Heart left ventricle (tissue), 16 donors: ENCODE results near the gene LMX1A. TPM values are rescaled to one million over a fixed set of nuclear protein-coding genes. Genes with fewer than 3 reads are reported as not detected.
A peak's percentile ranks its signal among the peaks of the same experiment; 100 is the strongest.

Experiments
- ATAC-seq, 4 donors: fragments of 200-7000 bp; cut with Tn5 transposase; one replicate each; pipeline ENCODE4 v1.9.1; 2020 to 2022; ENCODE audit warnings: moderate library complexity in 4 of 4, mild to moderate bottlenecking in 3 of 4, moderate number of reproducible peaks in 1 of 4
- DNase-seq, 5 donors: peaks; one replicate each; pipeline ENCODE4 v3.0.0-alpha.2; 2020
- H3K27ac ChIP-seq, 12 donors: fragments of 200-600 bp; sonication (generic) in 4 of 12; one replicate each; pipeline versions ENCODE4 v1.5.0 to v1.8.0; 2016 to 2022; ENCODE audit warnings: mild to moderate bottlenecking in 2 of 12
- H3K27me3 ChIP-seq, 9 donors: fragments of 200-600 bp; sonication (generic) in 2 of 9; one replicate each; pipeline versions ENCODE4 v1.5.1 to v1.8.0; 2016 to 2022; ENCODE audit warnings: mild to moderate bottlenecking in 3 of 9
- H3K36me3 ChIP-seq, 9 donors: fragments of 200-600 bp; sonication (generic) in 2 of 9; one replicate each; pipeline versions ENCODE4 v1.5.0 to v1.8.0; 2018 to 2022; ENCODE audit warnings: mild to moderate bottlenecking in 2 of 9
- H3K4me1 ChIP-seq, 12 donors: fragments of 200-600 bp; sonication (generic) in 4 of 12; one replicate each; pipeline versions ENCODE4 v1.5.0 to v1.8.0; 2016 to 2022; ENCODE audit warnings: mild to moderate bottlenecking in 3 of 12
- H3K4me3 ChIP-seq, 12 donors: fragments of 200-600 bp; sonication (generic) in 4 of 12; one replicate each; pipeline versions ENCODE4 v1.5.0 to v1.8.0; 2017 to 2022; ENCODE audit warnings: mild to moderate bottlenecking in 9 of 12, moderate library complexity in 4 of 12
- H3K9me3 ChIP-seq, 12 donors: fragments of 200-600 bp; sonication (generic) in 4 of 12; one replicate each; pipeline versions ENCODE4 v1.5.0 to v1.8.0; 2016 to 2022; ENCODE audit warnings: mild to moderate bottlenecking in 1 of 12
- POLR2A ChIP-seq, 2 donors: fragments of 450-650 bp; IDR thresholded peaks; one replicate each; pipeline ENCODE4 v1.6.1; 2017; ENCODE audit warnings: antibody characterized with exemption in 2 of 2, mild to moderate bottlenecking in 2 of 2, moderate library complexity in 2 of 2
- WGBS, 4 donors: extraction: QIAGEN DNeasy Blood & Tissue Kit in 2 of 4; methylation state at CpG; one replicate each; pipeline versions ENCODE4 v1.1.5 to v1.1.7; 2013 to 2018; 5-methylcytosine and 5-hydroxymethylcytosine counted together
- intact Hi-C, 10 donors: fragments of 100-400 bp; cut with DNase I; formaldehyde crosslinking; loops; one replicate each; pipeline versions ENCODE4 v1.11.1 to v1.14.2; 2022
- polyA plus RNA-seq, 2 donors: library from polyadenylated mRNA; stranded (reverse); fragments of 200-250 nt; gene quantifications; one replicate each; pipeline ENCODE4 v1.2.3, GENCODE V29; 2013
- total RNA-seq, 9 donors: library from RNA; depleted of rRNA in 2 of 9; stranded (reverse); fragments of >200 nt in 2 of 9; fragmentation: NEBNext Ultra II Directional in 3 of 9; extraction: Animal tissue kit (Norgen Biotek cat#: 25700) in 3 of 9; gene quantifications; one replicate each; pipeline versions ENCODE4 v1.1.0 to v1.2.4, GENCODE V29; 2016 to 2023
- TF ChIP-seq, protein P1 (sequence below), 12 donors: fragments of 200-600 bp; sonication (generic) in 4 of 12; IDR thresholded peaks; one replicate each; pipeline versions ENCODE4 v1.5.0 to v1.8.0; 2018 to 2022; ENCODE audit warnings: antibody characterized with exemption in 12 of 12, mild to moderate bottlenecking in 5 of 12
- donor health status: ischemic (EF 13 %, LVEDD 7.1; RV severe dilation, severe dysfunction).
- donor health status: healthy with polysubstance abuse.
- donor health status: DM: no; HTN: yes; CAD: no.
- donor health status: DM: no; HTN: no; CAD: no.
- donor health status: ischemic (EF 25% LVEDD 6.9; RV normal size, moderate dysfunction).
- donor health status: ischemic (EF 25% LVEDD 5.7; RV mildly dilated, moderate dysfunction).
- donor health status: healthy.
- donor health status: DM: yes; HTN: yes; CAD: no.
- donor health status: ischemic (EF 35%, LVEDD 5.7; RV mildly dilated, moderate dysfunction).
- donor health status: nonischemic (EF 11% LVEDD 7.7; RV severe dilation, severe dysfunction).
- donor health status: DM: yes; HTN: yes; CAD: no.
- donor health status: PGD.
- donor health status: ischemic (EF 29% LVEDD 5.4; RV normal size, mild dysfunction).
- donor health status: nonischemic (EF 23%, LVEDD 6.1; RV moderate dilation, normal function).

LMX1A gene
- total and polyA plus RNA-seq, 11 donors: 0.03 to 0.37 (median 0.14) TPM; not detected in 5

DNA sequence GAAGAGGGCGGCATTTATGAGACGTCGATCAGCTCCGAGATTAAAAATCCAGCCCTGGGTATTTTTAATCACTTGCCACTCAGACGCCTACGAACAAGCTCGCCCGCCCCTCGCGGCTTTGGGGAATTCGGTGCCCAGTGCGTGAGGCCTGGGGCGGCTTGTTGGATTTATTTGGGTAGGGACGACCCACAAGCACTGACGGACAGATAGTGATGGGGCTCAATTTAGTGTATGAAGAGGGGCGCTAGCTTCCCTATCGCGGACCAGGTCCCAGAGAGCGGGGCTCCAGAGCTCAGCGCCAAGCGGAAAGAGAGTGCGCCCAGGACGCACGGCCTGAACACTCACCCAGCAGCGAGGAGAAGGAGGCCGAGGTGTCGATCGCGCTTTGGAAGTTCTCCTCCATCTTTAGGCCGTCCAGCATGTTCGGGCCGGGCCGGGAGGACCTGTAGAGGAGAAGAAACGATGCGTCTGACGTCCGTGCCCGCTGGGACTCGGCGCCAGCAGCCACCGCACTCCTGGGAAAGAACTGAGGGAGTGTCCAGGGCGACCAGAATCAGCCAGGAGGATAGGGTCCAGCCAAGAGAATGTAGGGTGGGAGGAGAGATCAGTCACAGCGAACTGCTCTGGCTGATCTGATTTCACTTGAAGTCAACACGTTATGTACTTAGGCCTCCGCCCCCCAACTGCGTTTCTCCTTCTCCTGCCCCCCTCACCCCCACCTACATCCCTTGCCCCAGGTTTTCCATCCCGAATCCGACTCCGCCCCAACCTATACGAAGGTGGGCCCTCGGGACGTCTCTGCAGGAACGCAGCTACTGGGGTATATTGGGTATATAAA lies 1.2 kb downstream of the LMX1A start:
- WGBS, 4 donors: 3 to 11% (median 4%) methylated on average over 49 to 53 of the region's 53 CpGs
- TF ChIP-seq POLR2A (IDR thresholded peaks at IDR 0.05): no peak
- TF ChIP-seq, protein P1, sequence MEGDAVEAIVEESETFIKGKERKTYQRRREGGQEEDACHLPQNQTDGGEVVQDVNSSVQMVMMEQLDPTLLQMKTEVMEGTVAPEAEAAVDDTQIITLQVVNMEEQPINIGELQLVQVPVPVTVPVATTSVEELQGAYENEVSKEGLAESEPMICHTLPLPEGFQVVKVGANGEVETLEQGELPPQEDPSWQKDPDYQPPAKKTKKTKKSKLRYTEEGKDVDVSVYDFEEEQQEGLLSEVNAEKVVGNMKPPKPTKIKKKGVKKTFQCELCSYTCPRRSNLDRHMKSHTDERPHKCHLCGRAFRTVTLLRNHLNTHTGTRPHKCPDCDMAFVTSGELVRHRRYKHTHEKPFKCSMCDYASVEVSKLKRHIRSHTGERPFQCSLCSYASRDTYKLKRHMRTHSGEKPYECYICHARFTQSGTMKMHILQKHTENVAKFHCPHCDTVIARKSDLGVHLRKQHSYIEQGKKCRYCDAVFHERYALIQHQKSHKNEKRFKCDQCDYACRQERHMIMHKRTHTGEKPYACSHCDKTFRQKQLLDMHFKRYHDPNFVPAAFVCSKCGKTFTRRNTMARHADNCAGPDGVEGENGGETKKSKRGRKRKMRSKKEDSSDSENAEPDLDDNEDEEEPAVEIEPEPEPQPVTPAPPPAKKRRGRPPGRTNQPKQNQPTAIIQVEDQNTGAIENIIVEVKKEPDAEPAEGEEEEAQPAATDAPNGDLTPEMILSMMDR (IDR thresholded peaks at IDR 0.05): no peak
- intact Hi-C loops: no loop called here
- no peak overlapping the region for H3K27ac ChIP-seq
- H3K4me3 ChIP-seq: peak overlapping the region; percentile 25 to 60 (median 44)
- DNase-seq (no peak), ATAC-seq (no peak)
- no peaks in the 10 kb centered on the region for H3K36me3 ChIP-seq
- peaks cover 0 to 46% (median 20%) of the 10 kb centered on the region in 12 donors for H3K4me1 ChIP-seq
- no peaks in the 10 kb centered on the region for H3K9me3 ChIP-seq
- peaks cover 38 to 93% (median 71%) of the 10 kb centered on the region in 9 donors for H3K27me3 ChIP-seq

DNA sequence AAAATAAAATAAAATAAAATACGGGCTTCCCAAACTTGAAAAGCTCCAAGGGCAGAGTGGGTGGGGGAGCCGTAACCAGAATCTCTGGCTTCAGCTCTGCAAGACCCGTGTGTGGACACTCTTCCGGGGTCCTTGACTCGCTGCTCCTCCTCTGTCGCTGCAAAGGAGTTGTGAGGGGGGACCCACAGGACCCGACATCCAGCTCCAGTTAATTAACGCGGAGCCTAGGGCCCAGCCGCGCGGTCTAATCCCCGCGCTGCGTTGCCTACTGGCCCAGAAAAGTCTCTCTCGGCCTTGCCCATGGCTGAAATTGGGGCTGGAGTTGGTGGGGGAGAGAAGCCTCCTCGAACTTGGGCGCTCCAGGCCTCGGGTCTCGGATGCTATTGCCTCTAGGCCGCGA lies 1.8 kb downstream of the LMX1A start:
- Histone ChIP-seq H3K27ac (no peak overlapping the region), H3K4me1 (peaks cover 0 to 46% (median 20%) of the 10 kb centered on the region in 12 donors), H3K36me3 (no peaks in the 10 kb centered on the region), H3K27me3 (peaks cover 43 to 96% (median 76%) of the 10 kb centered on the region in 9 donors), H3K4me3 (no peak overlapping the region), H3K9me3 (no peaks in the 10 kb centered on the region)
- DNase-seq: no peak
- TF ChIP-seq, protein P1 (IDR thresholded peaks at IDR 0.05): no peak
- no peak for TF ChIP-seq POLR2A (IDR thresholded peaks at IDR 0.05)
- no peak for ATAC-seq
- WGBS, 4 donors: 5 to 13% (median 7%) methylated on average over 10 to 22 of the region's 22 CpGs
- intact Hi-C loops: no loop called here

DNA sequence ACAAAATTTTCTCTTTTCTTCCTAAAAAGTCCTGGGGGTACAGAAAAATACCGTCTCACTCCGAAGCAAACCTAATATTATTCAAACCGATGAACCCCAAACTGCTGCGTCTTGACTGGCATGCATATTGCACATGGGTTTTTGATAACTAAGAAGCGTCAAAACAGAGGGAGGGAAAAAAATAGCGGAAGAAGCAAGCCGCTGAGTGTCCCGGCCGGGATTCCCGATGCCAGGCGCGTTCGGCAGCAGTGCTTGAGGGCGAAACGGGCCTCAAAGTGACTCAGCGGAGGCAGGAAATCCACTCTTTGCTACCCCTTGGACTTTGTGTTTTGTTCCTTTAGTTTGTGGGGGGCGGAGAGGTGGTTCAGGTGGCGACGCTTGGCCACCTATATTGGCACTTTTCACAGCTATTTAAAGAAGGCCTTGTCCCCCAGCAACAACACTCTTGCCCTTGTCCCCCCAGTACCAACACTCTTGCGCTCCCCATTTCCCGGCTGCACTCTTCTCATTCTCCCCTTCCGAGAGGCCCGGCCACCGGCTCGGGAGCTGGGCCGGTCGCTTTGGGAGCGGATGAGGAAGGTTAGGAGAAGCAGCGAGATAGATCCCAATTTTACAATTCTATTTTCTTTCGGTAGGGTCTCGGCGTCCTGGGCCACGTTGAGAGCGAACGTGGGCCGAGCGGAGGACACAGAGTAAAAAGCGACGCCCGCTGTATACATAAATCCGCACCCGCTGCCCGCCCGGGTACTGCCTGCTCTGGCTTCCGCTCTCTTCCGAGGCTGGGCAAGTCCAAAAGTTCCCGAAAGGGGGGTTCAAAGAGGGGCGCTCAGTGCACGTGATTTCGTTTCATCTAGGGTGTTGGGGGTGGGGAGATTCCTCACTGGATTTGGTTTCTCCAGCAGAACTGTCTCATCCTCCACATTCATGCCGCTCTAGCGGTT lies 2.5 kb downstream of the LMX1A start:
- H3K27ac ChIP-seq: no peak overlapping the region
- 5 to 11% (median 7%) methylated on average over 52 of the region's 52 CpGs for WGBS, 4 donors
- intact Hi-C loops: no loop called here
- H3K27me3 ChIP-seq: peaks cover 50 to 100% (median 81%) of the 10 kb centered on the region in 9 donors
- no peak overlapping the region for H3K4me3 ChIP-seq
- TF ChIP-seq POLR2A (IDR thresholded peaks at IDR 0.05): no peak
- TF ChIP-seq, protein P1 (IDR thresholded peaks at IDR 0.05): no peak
- DNase-seq (no peak), ATAC-seq (no peak)
- H3K36me3 ChIP-seq: no peaks in the 10 kb centered on the region
- peaks cover 0 to 46% (median 20%) of the 10 kb centered on the region in 12 donors for H3K4me1 ChIP-seq
- H3K9me3 ChIP-seq: no peaks in the 10 kb centered on the region
